HG02678 (cell line): Measurements from ENCODE around the gene TNFAIP2.

ENCODE experiments used
- ATAC-seq: cut with Tn5 transposase; IDR thresholded peaks from one replicate; pipeline ENCODE4 v1.9.1; 2021; ENCODE audit warnings: mild to moderate bottlenecking, moderate library complexity; ENCODE audit not compliant: unreplicated experiment

TNFAIP2 gene

GRCh38 chr14:103093856-103094405, 29.3 kb upstream of the TNFAIP2 start:
- ATAC-seq, result no peak

- ATAC-seq, result no peak
Measured at GRCh38 chr14:103094406-103095209, 28.7 kb upstream of the TNFAIP2 start, which contains the start of gene EXOC3L4. EXOC3L4 (plus strand) TSS chr14:103094725; CDS start chr14:103100220, 5,495 bp downstream.

GRCh38 chr14:103095210-103095778, 28.0 kb upstream of the TNFAIP2 start:
- ATAC-seq, result no peak

GRCh38 chr14:103096387-103096786, 26.9 kb upstream of the TNFAIP2 start:
- no peak for ATAC-seq

GRCh38 chr14:103097244-103097993, 25.8 kb upstream of the TNFAIP2 start:
- ATAC-seq, result no peak

- no peak for ATAC-seq
Measured at GRCh38 chr14:103097994-103098957, 25.0 kb upstream of the TNFAIP2 start.

GRCh38 chr14:103099081-103099732, 24.1 kb upstream of the TNFAIP2 start:
- no peak for ATAC-seq

- no peak for ATAC-seq
Measured at GRCh38 chr14:103099733-103100280, 23.5 kb upstream of the TNFAIP2 start.

- ATAC-seq, result peak; percentile 52
Measured at GRCh38 chr14:103100281-103101121, 22.8 kb upstream of the TNFAIP2 start.

- ATAC-seq, result no peak
Measured at GRCh38 chr14:103101257-103101962, 21.9 kb upstream of the TNFAIP2 start.

GRCh38 chr14:103101963-103102688, 21.1 kb upstream of the TNFAIP2 start:
- no peak for ATAC-seq

GRCh38 chr14:103102689-103103260, 20.5 kb upstream of the TNFAIP2 start:
- no peak for ATAC-seq

GRCh38 chr14:103103461-103104388, 19.5 kb upstream of the TNFAIP2 start:
- ATAC-seq, result no peak

- no peak for ATAC-seq
Measured at GRCh38 chr14:103104389-103104653, 18.9 kb upstream of the TNFAIP2 start.

- peak; percentile 41 for ATAC-seq
Measured at GRCh38 chr14:103104654-103105452, 18.4 kb upstream of the TNFAIP2 start.
